ENCODE data around the gene BRD2. TPM values are rescaled to one million over a fixed set of nuclear protein-coding genes. Genes with fewer than 3 reads are reported as not detected.
A peak's percentile ranks its signal among the peaks of the same experiment; 100 is the strongest.

Gene BRD2
- total RNA-seq, 4 donors from 2014 or later, result 107 to 154 (median 124) TPM

- no peak for ATAC-seq
- TF ChIP-seq CTCF (IDR thresholded peaks at IDR 0.05), result no peak
- TF ChIP-seq POLR2A (IDR thresholded peaks at IDR 0.05), result no peak
- no peak for TF ChIP-seq POLR2AphosphoS5 (IDR thresholded peaks at IDR 0.05)
- no peak for TF ChIP-seq EP300 (IDR thresholded peaks at IDR 0.05)
- no peak overlapping the region for H3K4me3 ChIP-seq
- H3K9me3 ChIP-seq, result no peaks in the 10 kb centered on the region
- 44 to 81% methylated on average over 1 of the region's 1 CpG for WGBS, 2 donors (ENCODE audit: low coverage in 1 of 2)
- no peaks in the 10 kb centered on the region for H3K36me3 ChIP-seq
- H3K27ac ChIP-seq, result no peak overlapping the region
- no peaks in the 10 kb centered on the region for H3K27me3 ChIP-seq
- peaks cover 2 to 18% (median 4%) of the 10 kb centered on the region in 3 donors for H3K4me1 ChIP-seq
Measured at GRCh38 chr6:32962213-32962826, 6.1 kb upstream of the BRD2 start.

- no peak for ATAC-seq
- Histone ChIP-seq H3K27me3 (no peaks in the 10 kb centered on the region), H3K4me1 (peaks cover 2 to 21% (median 4%) of the 10 kb centered on the region in 3 donors), H3K36me3 (no peaks in the 10 kb centered on the region), H3K9me3 (no peaks in the 10 kb centered on the region), H3K27ac (no peak overlapping the region), H3K4me3 (no peak overlapping the region)
- TF ChIP-seq POLR2A (IDR thresholded peaks at IDR 0.05), result no peak
- no peak for TF ChIP-seq CTCF (IDR thresholded peaks at IDR 0.05)
- no peak for TF ChIP-seq POLR2AphosphoS5 (IDR thresholded peaks at IDR 0.05)
- no peak for TF ChIP-seq EP300 (IDR thresholded peaks at IDR 0.05)
- WGBS, 2 donors (ENCODE audit: low coverage in 1 of 2), result 43 to 82% methylated on average over 1 of the region's 1 CpG
Measured at GRCh38 chr6:32963866-32964265, 4.5 kb upstream of the BRD2 start.

GRCh38 chr6:32964776-32965175 is 3.6 kb upstream of the BRD2 start:
- WGBS, 2 donors (ENCODE audit: low coverage in 1 of 2), result 69 to 78% methylated on average over 2 of the region's 5 CpGs
- no peak for ATAC-seq
- H3K4me1 ChIP-seq, result peaks cover 2 to 21% (median 4%) of the 10 kb centered on the region in 3 donors
- H3K9me3 ChIP-seq, result no peaks in the 10 kb centered on the region
- H3K4me3 ChIP-seq, result no peak overlapping the region
- no peaks in the 10 kb centered on the region for H3K27me3 ChIP-seq
- H3K27ac ChIP-seq, result no peak overlapping the region
- TF ChIP-seq CTCF (IDR thresholded peaks at IDR 0.05), result no peak
- TF ChIP-seq POLR2A (IDR thresholded peaks at IDR 0.05), result no peak
- no peak for TF ChIP-seq EP300 (IDR thresholded peaks at IDR 0.05)
- TF ChIP-seq POLR2AphosphoS5 (IDR thresholded peaks at IDR 0.05), result no peak
- no peaks in the 10 kb centered on the region for H3K36me3 ChIP-seq

- Histone ChIP-seq H3K4me1 (peaks cover 2 to 21% (median 4%) of the 10 kb centered on the region in 3 donors), H3K27ac (peak overlapping the region; percentile 94 to 100 (median 98)), H3K27me3 (no peaks in the 10 kb centered on the region), H3K9me3 (no peaks in the 10 kb centered on the region), H3K4me3 (peak overlapping the region; percentile 66 to 91), H3K36me3 (peaks cover 0 to 2% of the 10 kb centered on the region in 2 donors)
- TF ChIP-seq POLR2A (IDR thresholded peaks at IDR 0.05) (no peak), EP300 (IDR thresholded peaks at IDR 0.05) (no peak), POLR2AphosphoS5 (IDR thresholded peaks at IDR 0.05) (no peak), CTCF (IDR thresholded peaks at IDR 0.05) (peak in 3 of 4 experiments; percentile 34 to 65 (median 60))
- ATAC-seq, result no peak
- WGBS, 2 donors (ENCODE audit: low coverage in 1 of 2), result 6 to 11% methylated on average over 12 to 16 of the region's 16 CpGs
Measured at GRCh38 chr6:32967151-32968091, 973 bp upstream of the BRD2 start.
